B cell (primary cell): ENCODE results near the gene MAP3K6. TPM values are rescaled to one million over a fixed set of nuclear protein-coding genes. Genes with fewer than 3 reads are reported as not detected.

Source experiments
- ATAC-seq: fragments of 200-7000 bp; cut with Tn5 transposase; one replicate; pipeline ENCODE4 v1.10.0; 2021; ENCODE audit warnings: low read depth, mild to moderate bottlenecking, moderate number of reproducible peaks, moderate library complexity
- CTCF ChIA-PET: fragments of 350-600 bp; sonication (Branson Sonifier 250); formaldehyde crosslinking; loops from one replicate; lab custom pipeline; 2021; ENCODE audit warnings: antibody characterized with exemption, inconsistent platforms; lab: Charles Lee
- POLR2A ChIA-PET: fragments of 350-600 bp; sonication (Branson Sonifier 250); formaldehyde crosslinking; loops from one replicate; lab custom pipeline; 2021; ENCODE audit warnings: antibody characterized with exemption; lab: Charles Lee
- DNase-seq: peaks from one replicate; pipeline ENCODE4 v3.0.0; 2013
- H2AFZ ChIP-seq: 2 replicates; pipeline ENCODE4 v1.6.1; 2012; ENCODE audit warnings: mild to moderate bottlenecking, low read depth, low read length; ENCODE audit not compliant: insufficient read depth, poor library complexity, severe bottlenecking
- H3K27ac ChIP-seq, 2 donors: 1 replicate in 1 of 2; 2 replicates in 1 of 2; pipeline ENCODE4 v1.5.1; 2012 to 2013; ENCODE audit warnings: low read length in 2 of 2, mild to moderate bottlenecking in 2 of 2, moderate library complexity in 1 of 2
- H3K27me3 ChIP-seq, 4 experiments: fragments of 200-600 bp in 1 of 4; sonication (generic) in 1 of 4; replicated peaks in 1 of 4; 1 replicate in 2 of 4; 2 replicates in 2 of 4; pipeline versions ENCODE4 v1.6.1 to v1.7.0; 2013 to 2016; ENCODE audit warnings: low read length in 3 of 4, mild to moderate bottlenecking in 2 of 4, mixed read lengths in 1 of 4, moderate library complexity in 1 of 4; ENCODE audit not compliant: insufficient read depth in 4 of 4, control insufficient read depth in 3 of 4; ENCODE audit errors: control extremely low read depth in 1 of 4
- H3K36me3 ChIP-seq, 2 experiments: replicated peaks in 1 of 2; 1 replicate in 1 of 2; 2 replicates in 1 of 2; pipeline versions ENCODE4 v1.6.1 to v1.7.1; 2013; ENCODE audit warnings: low read length in 1 of 2; ENCODE audit not compliant: insufficient read depth in 2 of 2, control insufficient read depth in 1 of 2; ENCODE audit errors: control extremely low read depth in 1 of 2, extremely low read depth in 1 of 2
- H3K4me1 ChIP-seq, 2 donors: fragments of 200-600 bp in 1 of 2; sonication (generic) in 1 of 2; 1 replicate in 1 of 2; 2 replicates in 1 of 2; pipeline versions ENCODE4 v1.5.1 to v1.6.1; 2013 to 2017; ENCODE audit warnings: low read length in 2 of 2; ENCODE audit not compliant: control insufficient read depth in 2 of 2, insufficient read depth in 2 of 2
- H3K4me2 ChIP-seq: replicated peaks from 2 replicates; pipeline ENCODE3; 2012; ENCODE audit warnings: mild to moderate bottlenecking, low read depth, low read length; ENCODE audit not compliant: poor library complexity, severe bottlenecking
- H3K4me3 ChIP-seq, 5 experiments: fragments of 200-600 bp in 1 of 5; sonication (generic) in 1 of 5; 1 replicate in 3 of 5; 2 replicates in 2 of 5; pipeline versions ENCODE4 v1.5.1 to v1.7.0; 2011 to 2016; ENCODE audit warnings: low read length in 4 of 5, mild to moderate bottlenecking in 4 of 5, low read depth in 2 of 5, control low read depth in 1 of 5, moderate library complexity in 1 of 5; ENCODE audit not compliant: insufficient read depth in 1 of 5; ENCODE audit errors: control extremely low read depth in 1 of 5, extremely low read depth in 1 of 5
- H3K79me2 ChIP-seq: fragments of 200-600 bp; sonication (generic); one replicate; pipeline ENCODE4 v1.6.0; 2016; ENCODE audit warnings: low read length; ENCODE audit not compliant: control insufficient read depth, insufficient read depth
- H3K9ac ChIP-seq: fragments of 200-600 bp; sonication (generic); 2 replicates; pipeline ENCODE4 v1.6.1; 2017; ENCODE audit warnings: mild to moderate bottlenecking, low read length, moderate library complexity
- H3K9me3 ChIP-seq, 3 donors: one replicate each; pipeline versions ENCODE4 v1.6.1 to v1.7.1; 2013; ENCODE audit warnings: low read length in 2 of 3; ENCODE audit not compliant: control insufficient read depth in 2 of 3, insufficient read depth in 1 of 3; ENCODE audit errors: control extremely low read depth in 1 of 3
- H4K20me1 ChIP-seq: 2 replicates; pipeline ENCODE4 v1.6.0; 2012; ENCODE audit warnings: mild to moderate bottlenecking, low read length; ENCODE audit not compliant: insufficient read depth, control insufficient read depth, poor library complexity, severe bottlenecking
- H3K27ac Mint-ChIP-seq: one replicate; pipeline ENCODE4 v1.8.0; 2021; ENCODE audit warnings: mixed read lengths
- H3K27me3 Mint-ChIP-seq: one replicate; pipeline ENCODE4 v1.8.0; 2021; ENCODE audit warnings: mixed read lengths
- H3K4me1 Mint-ChIP-seq: one replicate; pipeline ENCODE4 v1.8.0; 2021; ENCODE audit warnings: mixed read lengths
- H3K4me3 Mint-ChIP-seq: one replicate; pipeline ENCODE4 v1.8.0; 2021; ENCODE audit warnings: mixed read lengths
- H3K9me3 Mint-ChIP-seq: one replicate; pipeline ENCODE4 v1.8.0; 2022; ENCODE audit warnings: mixed read lengths; ENCODE audit not compliant: insufficient read depth
- CTCF ChIP-seq: fragments of 200-600 bp; IDR thresholded peaks from one replicate; pipeline ENCODE4 v1.8.0; 2022; ENCODE audit warnings: antibody characterized with exemption, mild to moderate bottlenecking
- EZH2 ChIP-seq: IDR thresholded peaks from 2 replicates; pipeline ENCODE4 v1.6.1; 2012; ENCODE audit warnings: borderline replicate concordance, low read depth, mild to moderate bottlenecking, moderate library complexity, low read length; ENCODE audit not compliant: insufficient read depth, poor library complexity, severe bottlenecking
- WGBS: methylation state at CpG from one replicate; pipeline ENCODE4 v1.1.5; 2013; ENCODE audit warnings: missing lambda C conversion rate; ENCODE audit not compliant: insufficient coverage; 5-methylcytosine and 5-hydroxymethylcytosine counted together
- intact Hi-C: fragments of 100-400 bp; cut with micrococcal nuclease; formaldehyde crosslinking; loops from one replicate; pipeline ENCODE4 v1.10.0; 2022
- polyA plus RNA-seq: library from polyadenylated mRNA; depleted of rRNA; stranded (reverse); fragments of >200 nt; gene quantifications from 2 replicates; pipeline ENCODE4 v1.2.3, GENCODE V29; 2012
- total RNA-seq, 2 donors: library from RNA; stranded (reverse); fragments of 120-200 nt in 1 of 2; gene quantifications; 1 replicate in 1 of 2; 2 replicates in 1 of 2; pipeline versions ENCODE4 v1.2.3 to v1.2.4, GENCODE V29; 2013 to 2022

The MAP3K6 gene
- total and polyA plus RNA-seq, 2 donors (not counting 1 experiment from before 2014, with no cell fraction given), result 9.4 to 11.0 TPM

- 97% methylated on average over 20 of the region's 21 CpGs for WGBS
- POLR2A ChIA-PET, result interaction anchor here (1.3 to 2.2 kb wide), 7 partner anchors 7 to 37 kb away, joined by 3 to 16 read pairs (median 5); partner anchors contain the start of gene SYTL1
- Histone ChIP-seq H3K4me3 (no peak overlapping the region), H4K20me1 (peaks cover 8% of the 10 kb centered on the region), H2AFZ (no peak overlapping the region), H3K4me1 (peaks cover 36 to 54% of the 10 kb centered on the region in 2 donors), H3K9ac (no peak overlapping the region), H3K27me3 (no peaks in the 10 kb centered on the region), H3K79me2 (no peaks in the 10 kb centered on the region), H3K36me3 (peaks cover 0 to under 1% of the 10 kb centered on the region in 2 experiments), H3K4me2 (peak overlapping the region; percentile 95), H3K27ac (no peak overlapping the region), H3K9me3 (no peaks in the 10 kb centered on the region)
- H3K4me1 Mint-ChIP-seq, result peaks cover 50% of the 10 kb centered on the region
- ATAC-seq, result no peak
- CTCF ChIA-PET, result interaction anchor here (0.6 to 11.1 kb wide), 21 partner anchors 9 to 1745 kb away, joined by 3 to 135 read pairs (median 6); partner anchors contain the start of genes CD164L2, GPR3, MAP3K6 and SYTL1
- intact Hi-C loops, result no loop called here
- no peaks in the 10 kb centered on the region for H3K27me3 Mint-ChIP-seq
- peak overlapping the region; percentile 72 for H3K27ac Mint-ChIP-seq
- TF ChIP-seq EZH2, result no peak
- TF ChIP-seq CTCF, result no peak
- peak overlapping the region; percentile 92 for H3K4me3 Mint-ChIP-seq
- no peak for DNase-seq
- no peaks in the 10 kb centered on the region for H3K9me3 Mint-ChIP-seq
Measured at GRCh38 chr1:27358038-27358927, 8.5 kb downstream of the MAP3K6 start.
